T-cell (primary cell): ENCODE results near the gene HSF2BP. TPM values are rescaled to one million over a fixed set of nuclear protein-coding genes. Genes with fewer than 3 reads are reported as not detected.

Source experiments
- ATAC-seq, 4 experiments: fragments of 200-7000 bp in 3 of 4; fragments of 150-1000 bp in 1 of 4; cut with Tn5 transposase; replicated peaks in 1 of 4; 1 replicate in 3 of 4; 2 replicates in 1 of 4; pipeline ENCODE4 v1.10.0; 2021; ENCODE audit warnings: moderate library complexity in 3 of 4, mild to moderate bottlenecking in 2 of 4, moderate number of reproducible peaks in 1 of 4
- CTCF ChIA-PET, 2 donors: fragments of 300-600 bp; sonication (Branson Sonifier 250); formaldehyde crosslinking; loops; one replicate each; lab custom pipeline; 2022; ENCODE audit warnings: antibody characterized with exemption in 2 of 2; lab: Charles Lee
- POLR2A ChIA-PET, 2 donors: fragments of 300-600 bp; sonication (Branson Sonifier 250); formaldehyde crosslinking; loops; one replicate each; lab custom pipeline; 2022; ENCODE audit warnings: antibody characterized with exemption in 2 of 2; lab: Charles Lee
- DNase-seq, 35 experiments: peaks; one replicate each; pipeline versions ENCODE4 v3.0.0 to v3.0.0-alpha.2; 2013 to 2023
- H3K27ac ChIP-seq: one replicate; pipeline ENCODE4 v1.5.1; 2013; ENCODE audit warnings: low read length
- H3K27me3 ChIP-seq, 2 experiments: replicated peaks in 1 of 2; 1 replicate in 1 of 2; 2 replicates in 1 of 2; pipeline versions ENCODE4 v1.6.1 to v1.7.0; 2013; ENCODE audit warnings: low read length in 1 of 2, mixed read lengths in 1 of 2; ENCODE audit not compliant: control insufficient read depth in 2 of 2, insufficient read depth in 2 of 2; ENCODE audit errors: extremely low read depth in 1 of 2
- H3K36me3 ChIP-seq, 2 donors: 1 replicate in 1 of 2; 2 replicates in 1 of 2; pipeline versions ENCODE4 v1.6.1 to v1.7.0; 2013; ENCODE audit warnings: low read length in 1 of 2; ENCODE audit not compliant: control insufficient read depth in 2 of 2, insufficient read depth in 1 of 2; ENCODE audit errors: extremely low read depth in 1 of 2
- H3K4me1 ChIP-seq, 2 experiments: 1 replicate in 1 of 2; 2 replicates in 1 of 2; pipeline versions ENCODE4 v1.6.1 to v1.7.0; 2013; ENCODE audit warnings: low read length in 2 of 2, mixed read lengths in 1 of 2; ENCODE audit not compliant: insufficient read depth in 2 of 2, control insufficient read depth in 1 of 2; ENCODE audit errors: extremely low read depth in 1 of 2
- H3K4me3 ChIP-seq, 2 donors: 1 replicate in 1 of 2; 2 replicates in 1 of 2; pipeline versions ENCODE4 v1.5.1 to v1.7.0; 2013; ENCODE audit warnings: mild to moderate bottlenecking in 2 of 2, low read length in 1 of 2, moderate library complexity in 1 of 2; ENCODE audit not compliant: control insufficient read depth in 1 of 2; ENCODE audit errors: extremely low read depth in 1 of 2
- H3K9me3 ChIP-seq: 2 replicates; pipeline ENCODE4 v1.7.0; 2013
- H3K27ac Mint-ChIP-seq, 2 donors: one replicate each; pipeline ENCODE4 v1.8.0; 2020 to 2021; ENCODE audit warnings: mild to moderate bottlenecking in 2 of 2, mixed read lengths in 2 of 2
- H3K27me3 Mint-ChIP-seq, 2 donors: one replicate each; pipeline ENCODE4 v1.8.0; 2021 to 2022; ENCODE audit warnings: mixed read lengths in 2 of 2
- H3K36me3 Mint-ChIP-seq: one replicate; pipeline ENCODE4 v1.8.0; 2021; ENCODE audit warnings: mixed read lengths
- H3K4me1 Mint-ChIP-seq, 3 donors: one replicate each; pipeline ENCODE4 v1.8.0; 2020 to 2022; ENCODE audit warnings: mixed read lengths in 3 of 3, mild to moderate bottlenecking in 1 of 3
- H3K4me3 Mint-ChIP-seq, 3 donors: one replicate each; pipeline ENCODE4 v1.8.0; 2020 to 2022; ENCODE audit warnings: mild to moderate bottlenecking in 3 of 3, mixed read lengths in 3 of 3, moderate library complexity in 3 of 3
- H3K9me3 Mint-ChIP-seq, 3 donors: one replicate each; pipeline ENCODE4 v1.8.0; 2020 to 2022; ENCODE audit warnings: mixed read lengths in 3 of 3
- WGBS: methylation state at CpG from one replicate; pipeline ENCODE4 v1.1.5; 2013; ENCODE audit warnings: missing lambda C conversion rate; ENCODE audit not compliant: insufficient coverage; 5-methylcytosine and 5-hydroxymethylcytosine counted together
- total RNA-seq, 35 experiments: library from RNA in 6 of 35; stranded (reverse) in 6 of 35; fragments of 120-200 nt in 1 of 35; gene quantifications; one replicate each; pipeline versions ENCODE4 v1.2.1 to v1.2.4 and lab custom pipeline; 2013 to 2026

Gene HSF2BP
- total RNA-seq, 5 donors from 2014 or later (not counting 1 experiment from before 2014, with no cell fraction given): 0.60 to 2.2 (median 0.80) TPM

GRCh38 chr21:43694437-43695079 lies 35.3 kb upstream of the HSF2BP start:
- Histone ChIP-seq H3K27ac (no peak overlapping the region), H3K4me1 (no peaks in the 10 kb centered on the region), H3K9me3 (no peaks in the 10 kb centered on the region), H3K4me3 (no peak overlapping the region), H3K27me3 (no peaks in the 10 kb centered on the region), H3K36me3 (peaks cover 30 to 61% of the 10 kb centered on the region in 2 donors)
- Mint-ChIP-seq H3K27me3 (no peaks in the 10 kb centered on the region), H3K9me3 (peaks cover 0 to 3% (median 3%) of the 10 kb centered on the region in 3 donors), H3K36me3 (peaks cover 45% of the 10 kb centered on the region), H3K4me3 (no peak overlapping the region), H3K27ac (no peak overlapping the region), H3K4me1 (peaks cover 5 to 10% (median 9%) of the 10 kb centered on the region in 3 donors)
- ChIA-PET CTCF (no interaction called here), POLR2A (no interaction called here)
- no peak for ATAC-seq
- no peak for DNase-seq
- WGBS: 97% methylated on average over 24 of the region's 27 CpGs

- H3K27me3 ChIP-seq: no peaks in the 10 kb centered on the region
- H3K27ac Mint-ChIP-seq: no peak overlapping the region
- H3K4me1 Mint-ChIP-seq: peaks cover 5 to 10% (median 9%) of the 10 kb centered on the region in 3 donors
- no peak overlapping the region for H3K4me3 ChIP-seq
- H3K4me3 Mint-ChIP-seq: no peak overlapping the region
- H3K36me3 ChIP-seq: peaks cover 35 to 67% of the 10 kb centered on the region in 2 donors
- no peak overlapping the region for H3K27ac ChIP-seq
- DNase-seq (no peak), ATAC-seq (no peak)
- H3K27me3 Mint-ChIP-seq: no peaks in the 10 kb centered on the region
- no peaks in the 10 kb centered on the region for H3K9me3 ChIP-seq
- H3K9me3 Mint-ChIP-seq: peaks cover 0 to 3% (median 3%) of the 10 kb centered on the region in 3 donors
- peaks cover 43% of the 10 kb centered on the region for H3K36me3 Mint-ChIP-seq
- WGBS: over 99% methylated on average over 21 of the region's 23 CpGs
- no peaks in the 10 kb centered on the region for H3K4me1 ChIP-seq
- ChIA-PET POLR2A (no interaction called here), CTCF (no interaction called here)
Observed at GRCh38 chr21:43693981-43694380, 34.7 kb upstream of the HSF2BP start.

- ChIA-PET CTCF (interaction anchor here in 1 of 2 donors (0.6 kb wide), 1 partner anchor 20 kb away, joined by 8 read pairs; no protein-coding TSS in a partner anchor), POLR2A (no interaction called here)
- 100% methylated on average over 5 of the region's 8 CpGs for WGBS
- Mint-ChIP-seq H3K27me3 (no peaks in the 10 kb centered on the region), H3K4me1 (peaks cover 5 to 10% (median 6%) of the 10 kb centered on the region in 3 donors), H3K27ac (no peak overlapping the region), H3K4me3 (no peak overlapping the region), H3K9me3 (peaks cover 0 to 3% (median 3%) of the 10 kb centered on the region in 3 donors), H3K36me3 (peaks cover 42% of the 10 kb centered on the region)
- Histone ChIP-seq H3K4me3 (no peak overlapping the region), H3K36me3 (peaks cover 39 to 77% of the 10 kb centered on the region in 2 donors), H3K27ac (no peak overlapping the region), H3K27me3 (no peaks in the 10 kb centered on the region), H3K9me3 (no peaks in the 10 kb centered on the region), H3K4me1 (no peaks in the 10 kb centered on the region)
- ATAC-seq (no peak), DNase-seq (no peak)
Observed at GRCh38 chr21:43692949-43693348, 33.7 kb upstream of the HSF2BP start.

- ChIA-PET POLR2A (no interaction called here), CTCF (no interaction called here)
- Mint-ChIP-seq H3K4me1 (peaks cover 0 to 4% (median 0%) of the 10 kb centered on the region in 3 donors), H3K27me3 (no peaks in the 10 kb centered on the region), H3K36me3 (peaks cover 45% of the 10 kb centered on the region), H3K9me3 (no peaks in the 10 kb centered on the region), H3K4me3 (no peak overlapping the region), H3K27ac (no peak overlapping the region)
- Histone ChIP-seq H3K4me1 (no peaks in the 10 kb centered on the region), H3K27me3 (no peaks in the 10 kb centered on the region), H3K9me3 (no peaks in the 10 kb centered on the region), H3K4me3 (no peak overlapping the region), H3K27ac (no peak overlapping the region), H3K36me3 (peaks cover 45 to 88% of the 10 kb centered on the region in 2 donors)
- WGBS: 93% methylated on average over 7 of the region's 10 CpGs
- DNase-seq: no peak
- no peak for ATAC-seq
Observed at GRCh38 chr21:43691801-43692200, 32.5 kb upstream of the HSF2BP start.

GRCh38 chr21:43691086-43691795 lies 32.0 kb upstream of the HSF2BP start:
- ATAC-seq (no peak), DNase-seq (no peak)
- Mint-ChIP-seq H3K36me3 (peaks cover 51% of the 10 kb centered on the region), H3K4me3 (no peak overlapping the region), H3K27me3 (no peaks in the 10 kb centered on the region), H3K9me3 (no peaks in the 10 kb centered on the region), H3K4me1 (no peaks in the 10 kb centered on the region), H3K27ac (no peak overlapping the region)
- ChIA-PET CTCF (no interaction called here), POLR2A (no interaction called here)
- no peak overlapping the region for H3K4me3 ChIP-seq
- over 99% methylated on average over 16 of the region's 25 CpGs for WGBS
- no peaks in the 10 kb centered on the region for H3K27me3 ChIP-seq
- H3K9me3 ChIP-seq: no peaks in the 10 kb centered on the region
- H3K27ac ChIP-seq: no peak overlapping the region
- peaks cover 45 to 88% of the 10 kb centered on the region in 2 donors for H3K36me3 ChIP-seq
- H3K4me1 ChIP-seq: no peaks in the 10 kb centered on the region

- Mint-ChIP-seq H3K4me3 (no peak overlapping the region), H3K27ac (no peak overlapping the region)
- no peak overlapping the region for H3K4me3 ChIP-seq
Observed at GRCh38 chr21:43690346-43690745, 31.1 kb upstream of the HSF2BP start.

More at GRCh38 chr21:43690346-43690745, 31.1 kb upstream of the HSF2BP start:
- H3K27me3 ChIP-seq: no peaks in the 10 kb centered on the region
- Mint-ChIP-seq H3K36me3 (peaks cover 45% of the 10 kb centered on the region), H3K4me1 (no peaks in the 10 kb centered on the region), H3K9me3 (no peaks in the 10 kb centered on the region), H3K27me3 (no peaks in the 10 kb centered on the region)
- no peaks in the 10 kb centered on the region for H3K9me3 ChIP-seq
- WGBS: 96% methylated on average over 7 of the region's 7 CpGs
- ChIA-PET CTCF (no interaction called here), POLR2A (no interaction called here)
- ATAC-seq (no peak), DNase-seq (no peak)
- H3K36me3 ChIP-seq: peaks cover 45 to 92% of the 10 kb centered on the region in 2 donors
- no peak overlapping the region for H3K27ac ChIP-seq
- H3K4me1 ChIP-seq: no peaks in the 10 kb centered on the region
